Measurements from ENCODE around the gene NRGN. TPM values are rescaled to one million over a fixed set of nuclear protein-coding genes. Genes with fewer than 3 reads are reported as not detected.

NRGN gene
- total and polyA plus RNA-seq, 2 of the 8 experiments (the other 6 are each of a cell fraction or from before 2014, with no cell fraction given): 0.60 to 1.0 TPM

GRCh38 chr11:124700028-124700427 lies 39.7 kb upstream of the NRGN start:
- Histone ChIP-seq H2BK5ac (ENCODE audit: low read depth, low read length) (no peak overlapping the region), H3K4ac (replicated peaks; ENCODE audit: insufficient read length, low read depth, low read length) (no peak overlapping the region), H3K23ac (ENCODE audit: insufficient read length) (no peak overlapping the region), H3K9ac (replicated peaks in 1 of 4; ENCODE audit: extremely low read depth in 1 of 4, low read depth in 3 of 4, low read length in 3 of 4) (no peak overlapping the region), H3K9me3 (ENCODE audit: insufficient read depth in 2 of 2, low read depth in 1 of 2, low read length in 1 of 2) (no peaks in the 10 kb centered on the region), H4K20me1 (replicated peaks in 1 of 2; ENCODE audit: control insufficient read depth in 1 of 2, insufficient read depth in 2 of 2, low read length in 2 of 2) (no peaks in the 10 kb centered on the region), H2AK5ac (ENCODE audit: low read depth, low read length) (no peak overlapping the region), H3K23me2 (ENCODE audit: low read depth, low read length) (no peaks in the 10 kb centered on the region), H3K56ac (replicated peaks; ENCODE audit: insufficient read length, low read depth, low read length) (no peak overlapping the region), H3K27me3 (replicated peaks in 1 of 4; ENCODE audit: control insufficient read depth in 3 of 4, extremely low read depth in 1 of 4, insufficient read depth in 3 of 4, low read length in 3 of 4) (peaks cover 0 to 4% (median 0%) of the 10 kb centered on the region in 4 experiments; a peak in 1 of 7 replicates), H3K79me2 (ENCODE audit: control insufficient read depth in 1 of 2, insufficient read depth in 2 of 2, low read length in 2 of 2) (no peaks in the 10 kb centered on the region), H3K36me3 (ENCODE audit: control insufficient read depth in 2 of 4, insufficient read depth in 4 of 4, low read length in 3 of 4) (no peaks in the 10 kb centered on the region), H3K27ac (ENCODE audit: low read depth, low read length) (no peak overlapping the region), H4K91ac (replicated peaks; ENCODE audit: insufficient read length, low read length) (no peak overlapping the region), H3K4me2 (ENCODE audit: insufficient read depth in 1 of 2, low read depth in 2 of 2, low read length in 2 of 2) (no peak overlapping the region), H3K79me1 (ENCODE audit: low read depth, low read length) (no peaks in the 10 kb centered on the region), H2AFZ (ENCODE audit: low read length) (no peak overlapping the region), H3K4me1 (replicated peaks in 1 of 4; ENCODE audit: control insufficient read depth in 3 of 4, insufficient read depth in 4 of 4, low read length in 3 of 4) (peaks cover 0 to 4% (median 1%) of the 10 kb centered on the region in 4 experiments; a peak in 3 of 7 replicates), H4K8ac (ENCODE audit: extremely low read depth, insufficient read depth, low read length) (no peak overlapping the region), H3K4me3 (ENCODE audit: extremely low read depth in 1 of 4, insufficient read depth in 2 of 4, low read depth in 3 of 4, low read length in 4 of 4) (no peak overlapping the region), H2BK12ac (ENCODE audit: low read depth, low read length) (no peak overlapping the region), H3K14ac (ENCODE audit: insufficient read length) (no peak overlapping the region), H2BK15ac (ENCODE audit: low read length) (no peak overlapping the region), H2BK120ac (replicated peaks; ENCODE audit: low read depth, low read length) (no peak overlapping the region), H2BK20ac (ENCODE audit: low read length) (no peak overlapping the region), H4K5ac (ENCODE audit: insufficient read length, low read depth, low read length) (no peak overlapping the region), H3K18ac (ENCODE audit: extremely low read depth, low read length) (no peak overlapping the region)
- FAIRE-seq: no peak
- TF ChIP-seq GABPA (IDR thresholded peaks at IDR 0.05; ENCODE audit: borderline replicate concordance, insufficient read depth, low read length) (no peak), SRF (IDR thresholded peaks at IDR 0.05; ENCODE audit: low read depth, low read length) (no peak), TAF7 (optimal IDR thresholded peaks at IDR 0.05; ENCODE audit: borderline replicate concordance, low read depth, low read length) (no peak), EZH2 (IDR thresholded peaks at IDR 0.05; ENCODE audit: low read depth, low read length, severe bottlenecking) (no peak), SAP30 (IDR thresholded peaks at IDR 0.05; ENCODE audit: insufficient read depth, insufficient replicate concordance, low read length) (no peak), RXRA (IDR thresholded peaks at IDR 0.05; ENCODE audit: insufficient read depth, low read depth, low read length) (no peak), SIRT6 (IDR thresholded peaks at IDR 0.05; ENCODE audit: low read length) (no peak)
- ChIA-PET CTCF (ENCODE audit: partially characterized antibody) (interaction anchor here (0.7 to 1.6 kb wide), 5 partner anchors 12 to 166 kb away, joined by 3 read pairs; no protein-coding TSS in a partner anchor), POLR2A (ENCODE audit: partially characterized antibody) (interaction anchor here (1.4 kb wide), 1 partner anchor 27 kb away, joined by 3 read pairs; no protein-coding TSS in a partner anchor)
- no peak for DNase-seq (ENCODE audit: low read depth in 1 of 2, low spot score in 2 of 2)
